Lower lobe of right lung (tissue), 2 donors: ENCODE data around the gene PKIG. TPM values are rescaled to one million over a fixed set of nuclear protein-coding genes. Genes with fewer than 3 reads are reported as not detected.

Experiments
- ATAC-seq, 2 donors: fragments of 200-7000 bp; cut with Tn5 transposase; one replicate each; pipeline ENCODE4 v1.9.1; 2020 to 2022; ENCODE audit warnings: mild to moderate bottlenecking in 2 of 2, moderate library complexity in 2 of 2
- DNase-seq: peaks from one replicate; pipeline ENCODE4 v3.0.0-alpha.2; 2020
- H3K27ac ChIP-seq: fragments of 200-600 bp; one replicate; pipeline ENCODE4 v1.8.0; 2022
- H3K27me3 ChIP-seq: fragments of 200-600 bp; one replicate; pipeline ENCODE4 v1.8.0; 2022; ENCODE audit warnings: low read depth
- H3K36me3 ChIP-seq: fragments of 200-600 bp; one replicate; pipeline ENCODE4 v1.8.0; 2022; ENCODE audit warnings: mild to moderate bottlenecking
- H3K4me1 ChIP-seq: fragments of 200-600 bp; one replicate; pipeline ENCODE4 v1.8.0; 2022
- H3K4me3 ChIP-seq: fragments of 200-600 bp; one replicate; pipeline ENCODE4 v1.8.0; 2022; ENCODE audit warnings: mild to moderate bottlenecking
- H3K9me3 ChIP-seq: fragments of 200-600 bp; one replicate; pipeline ENCODE4 v1.8.0; 2022
- CTCF ChIP-seq: fragments of 200-600 bp; IDR thresholded peaks from one replicate; pipeline ENCODE4 v1.8.0; 2022; ENCODE audit warnings: antibody characterized with exemption, mild to moderate bottlenecking
- intact Hi-C: fragments of 100-400 bp; cut with DNase I; formaldehyde crosslinking; loops from one replicate; pipeline ENCODE4 v1.11.0; 2022
- total RNA-seq: library from RNA; stranded (reverse); fragmentation: NEBNext Ultra II Directional; extraction: Animal tissue kit (Norgen Biotek cat#: 25700); gene quantifications from one replicate; pipeline ENCODE4 v1.2.1, GENCODE V29; 2021
- donor health status: DM: no; HTN: yes; CAD: no; lungs with severe emphysema.

Gene PKIG
- total RNA-seq, 1 donor from 2014 or later: 61.6 TPM

GRCh38 chr20:44624152-44624551, 41.8 kb downstream of the PKIG start:
- H3K4me3 ChIP-seq: no peak overlapping the region
- no peak for TF ChIP-seq CTCF
- DNase-seq (no peak), ATAC-seq (no peak)
- H3K27me3 ChIP-seq: no peaks in the 10 kb centered on the region
- H3K36me3 ChIP-seq: peaks cover 21% of the 10 kb centered on the region
- no peaks in the 10 kb centered on the region for H3K4me1 ChIP-seq
- H3K9me3 ChIP-seq: no peaks in the 10 kb centered on the region
- H3K27ac ChIP-seq: no peak overlapping the region
- intact Hi-C loops: no loop called here

- no peaks in the 10 kb centered on the region for H3K4me1 ChIP-seq
- no peak overlapping the region for H3K27ac ChIP-seq
- DNase-seq: no peak
- no peak for ATAC-seq
- H3K4me3 ChIP-seq: no peak overlapping the region
- no peaks in the 10 kb centered on the region for H3K27me3 ChIP-seq
- intact Hi-C loops: no loop called here
- H3K36me3 ChIP-seq: peaks cover 15% of the 10 kb centered on the region
- no peaks in the 10 kb centered on the region for H3K9me3 ChIP-seq
- no peak for TF ChIP-seq CTCF
These were observed 42.4 kb downstream of the PKIG start for GRCh38 chr20:44624743-44625271.

GRCh38 chr20:44625361-44625760, 43.0 kb downstream of the PKIG start:
- no peak for TF ChIP-seq CTCF
- DNase-seq (no peak), ATAC-seq (no peak)
- intact Hi-C loops: no loop called here
- no peaks in the 10 kb centered on the region for H3K27me3 ChIP-seq
- H3K9me3 ChIP-seq: no peaks in the 10 kb centered on the region
- H3K27ac ChIP-seq: no peak overlapping the region
- H3K36me3 ChIP-seq: peaks cover 9% of the 10 kb centered on the region
- no peaks in the 10 kb centered on the region for H3K4me1 ChIP-seq
- no peak overlapping the region for H3K4me3 ChIP-seq

GRCh38 chr20:44626278-44626677, 43.9 kb downstream of the PKIG start:
- Histone ChIP-seq H3K36me3 (no peaks in the 10 kb centered on the region), H3K4me1 (no peaks in the 10 kb centered on the region), H3K27ac (no peak overlapping the region), H3K27me3 (no peaks in the 10 kb centered on the region), H3K4me3 (no peak overlapping the region), H3K9me3 (no peaks in the 10 kb centered on the region)
- intact Hi-C loops: no loop called here
- no peak for ATAC-seq
- DNase-seq: no peak
- no peak for TF ChIP-seq CTCF

GRCh38 chr20:44627364-44628010, 45.1 kb downstream of the PKIG start:
- Histone ChIP-seq H3K9me3 (no peaks in the 10 kb centered on the region), H3K4me1 (no peaks in the 10 kb centered on the region), H3K27ac (no peak overlapping the region), H3K36me3 (no peaks in the 10 kb centered on the region), H3K27me3 (no peaks in the 10 kb centered on the region), H3K4me3 (no peak overlapping the region)
- intact Hi-C loops: no loop called here
- DNase-seq (no peak), ATAC-seq (no peak)
- TF ChIP-seq CTCF: no peak
